ENCODE results near the gene EIPR1. TPM values are rescaled to one million over a fixed set of nuclear protein-coding genes. Genes with fewer than 3 reads are reported as not detected.

EIPR1 gene
- total and polyA plus RNA-seq, 2 experiments from 2014 or later, result 23.2 to 28.2 TPM

GRCh38 chr2:3280197-3280596 lies 97.4 kb downstream of the EIPR1 start:
- Histone ChIP-seq H3K27ac (no peak overlapping the region), H3K4me1 (ENCODE audit: low read depth) (peaks cover 9% of the 10 kb centered on the region), H3K9me3 (ENCODE audit: low read depth) (no peaks in the 10 kb centered on the region), H3K4me3 (no peak overlapping the region), H3K36me3 (no peaks in the 10 kb centered on the region), H3K27me3 (no peaks in the 10 kb centered on the region)
- TF ChIP-seq CTCF (IDR thresholded peaks at IDR 0.05; ENCODE audit: low read depth, low read length), result no peak
- no peak for DNase-seq (ENCODE audit: low read depth in 1 of 2, low spot score in 1 of 2)

DNA sequence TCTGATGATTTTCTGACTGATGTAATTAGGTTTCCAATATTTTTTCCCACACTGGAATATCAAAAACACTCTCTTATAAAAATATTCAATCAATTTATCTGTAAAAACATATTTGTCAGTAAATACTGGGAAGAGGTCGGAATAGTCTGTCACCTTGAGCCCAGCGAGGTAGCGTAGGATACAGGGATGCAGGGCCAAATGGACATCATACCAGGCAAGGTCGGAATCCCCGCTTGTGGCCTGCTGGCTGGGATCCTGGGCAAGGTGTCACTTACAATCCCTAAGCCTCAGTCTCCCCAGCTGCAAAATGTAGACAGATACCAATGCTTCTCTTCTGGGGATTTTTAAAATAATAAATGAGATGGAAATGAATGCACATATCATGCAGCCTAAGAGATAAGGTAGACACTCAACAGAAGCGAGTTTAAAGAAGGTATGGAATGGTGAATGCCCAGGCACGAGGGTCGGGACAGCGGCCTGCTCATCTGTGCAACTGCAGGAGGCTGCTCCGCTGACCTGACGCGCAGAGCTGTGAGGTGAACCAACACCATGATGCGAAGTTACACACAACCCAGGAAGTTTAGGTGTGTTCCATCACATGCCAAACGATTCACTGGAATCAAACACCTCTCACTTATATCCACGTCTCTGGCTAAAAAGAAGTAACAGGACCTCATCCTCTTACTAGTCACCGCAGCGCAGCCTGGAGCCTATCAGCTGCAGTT lies 98.2 kb downstream of the EIPR1 start:
- TF ChIP-seq CTCF (IDR thresholded peaks at IDR 0.05; ENCODE audit: low read depth, low read length), result no peak
- no peaks in the 10 kb centered on the region for H3K27me3 ChIP-seq
- no peak overlapping the region for H3K27ac ChIP-seq
- no peaks in the 10 kb centered on the region for H3K9me3 ChIP-seq (ENCODE audit: low read depth)
- no peak for DNase-seq (ENCODE audit: low read depth in 1 of 2, low spot score in 1 of 2)
- H3K4me3 ChIP-seq, result no peak overlapping the region
- H3K36me3 ChIP-seq, result no peaks in the 10 kb centered on the region
- H3K4me1 ChIP-seq (ENCODE audit: low read depth), result peaks cover 9% of the 10 kb centered on the region

DNA sequence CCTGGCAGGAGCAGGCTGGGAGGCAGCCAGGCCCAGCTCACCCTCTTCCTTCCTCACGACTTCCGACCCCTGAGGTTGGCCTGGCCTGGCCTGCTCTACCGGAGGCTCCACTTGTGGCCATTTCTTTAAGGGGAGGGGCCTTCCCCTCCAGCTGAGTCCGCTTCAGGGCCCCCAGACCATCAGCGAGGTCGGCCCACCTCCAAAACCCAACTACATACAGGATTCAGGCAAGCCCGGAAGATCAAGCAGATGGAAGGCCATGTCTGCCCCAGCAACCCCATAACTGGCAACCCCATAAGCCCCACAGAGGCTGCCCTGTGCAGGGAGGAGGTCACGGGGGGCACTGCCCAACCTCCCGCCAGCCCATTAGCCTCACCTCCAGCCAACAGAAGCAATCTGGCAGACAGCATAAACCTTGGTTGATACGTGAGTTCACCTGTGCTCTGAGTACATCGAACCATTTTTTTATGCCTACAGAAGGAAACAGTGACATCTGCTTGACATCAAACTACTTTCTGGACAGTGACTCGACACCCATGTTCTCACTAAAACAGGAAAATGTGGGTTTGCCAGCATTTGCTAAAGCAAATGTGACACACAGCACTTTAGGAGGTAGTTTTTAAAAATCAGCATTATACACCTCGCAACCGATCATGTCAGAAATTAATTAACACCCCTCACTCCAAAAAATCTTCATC lies 98.9 kb downstream of the EIPR1 start:
- DNase-seq (ENCODE audit: low read depth in 1 of 2, low spot score in 1 of 2), result no peak
- no peaks in the 10 kb centered on the region for H3K36me3 ChIP-seq
- peaks cover 9% of the 10 kb centered on the region for H3K4me1 ChIP-seq (ENCODE audit: low read depth)
- no peak overlapping the region for H3K4me3 ChIP-seq
- no peak for TF ChIP-seq CTCF (IDR thresholded peaks at IDR 0.05; ENCODE audit: low read depth, low read length)
- H3K27me3 ChIP-seq, result no peaks in the 10 kb centered on the region
- no peak overlapping the region for H3K27ac ChIP-seq
- H3K9me3 ChIP-seq (ENCODE audit: low read depth), result no peaks in the 10 kb centered on the region

GRCh38 chr2:3277748-3278520 lies 99.7 kb downstream of the EIPR1 start:
- Histone ChIP-seq H3K9me3 (ENCODE audit: low read depth) (no peaks in the 10 kb centered on the region), H3K27ac (no peak overlapping the region), H3K36me3 (no peaks in the 10 kb centered on the region), H3K27me3 (no peaks in the 10 kb centered on the region), H3K4me1 (ENCODE audit: low read depth) (peaks cover 8% of the 10 kb centered on the region), H3K4me3 (no peak overlapping the region)
- no peak for TF ChIP-seq CTCF (IDR thresholded peaks at IDR 0.05; ENCODE audit: low read depth, low read length)
- DNase-seq (ENCODE audit: low read depth in 1 of 2, low spot score in 1 of 2), result no peak

DNA sequence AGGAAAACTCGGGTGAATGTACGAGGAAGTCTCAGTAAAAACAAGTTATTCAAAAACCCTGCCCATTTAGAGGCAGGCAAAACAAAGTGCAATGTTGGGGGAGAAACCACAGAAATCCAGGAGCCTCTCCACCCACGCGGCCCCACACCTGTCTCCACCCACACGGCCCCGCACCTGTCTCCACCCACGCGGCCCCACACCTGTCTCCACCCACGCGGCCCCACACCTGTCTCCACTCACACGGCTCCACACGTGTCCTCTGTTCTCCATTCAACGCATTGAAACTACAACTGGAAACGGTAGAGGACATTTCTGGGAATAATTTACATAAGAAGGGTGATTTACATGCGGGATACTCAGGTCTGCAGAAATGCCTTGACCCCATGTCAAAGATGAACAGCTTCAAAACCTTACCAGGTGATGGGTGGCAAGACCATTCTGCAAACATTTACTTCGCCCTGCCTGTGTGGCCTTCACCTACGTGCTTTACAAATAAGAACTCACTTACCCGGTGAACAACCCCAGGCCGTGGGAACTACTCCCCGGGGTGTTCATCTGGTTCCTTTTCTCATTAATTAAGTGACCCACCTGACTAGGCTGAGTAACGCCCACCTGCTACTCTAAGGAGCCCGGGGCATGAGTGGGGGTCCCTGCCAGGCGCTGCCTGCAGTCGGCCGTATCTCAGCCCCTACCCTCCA lies 100.4 kb downstream of the EIPR1 start:
- DNase-seq (ENCODE audit: low read depth in 1 of 2, low spot score in 1 of 2), result no peak
- Histone ChIP-seq H3K9me3 (ENCODE audit: low read depth) (no peaks in the 10 kb centered on the region), H3K36me3 (no peaks in the 10 kb centered on the region), H3K27ac (no peak overlapping the region), H3K4me1 (ENCODE audit: low read depth) (peaks cover under 1% of the 10 kb centered on the region), H3K27me3 (no peaks in the 10 kb centered on the region), H3K4me3 (no peak overlapping the region)
- no peak for TF ChIP-seq CTCF (IDR thresholded peaks at IDR 0.05; ENCODE audit: low read depth, low read length)

All from cardiac muscle cell (in vitro differentiated cells and primary cell).